HepG2 (cell line): ENCODE data around the gene PPP3CB. TPM values are rescaled to one million over a fixed set of nuclear protein-coding genes. Genes with fewer than 3 reads are reported as not detected.
"Not testable (repeated sequence)": the region's sequence is repeated elsewhere in the genome, so short reads cannot be mapped to it uniquely, and the experiment has no call there.

Experiments
- ATAC-seq: fragments of 200-7000 bp; cut with Tn5 transposase; 3 replicates; pipeline ENCODE4 v1.9.1; 2020; ENCODE audit warnings: mild to moderate bottlenecking, moderate library complexity
- BruUV-seq: library from RNA; stranded (reverse); fragments of 400-500 nt; replicated peaks from 2 replicates; lab custom pipeline; 2021; lab: Mats Ljungman, UMichigan
- CTCF ChIA-PET: fragments of 300-600 bp; formaldehyde crosslinking; extraction: SDS; loops from one replicate; lab custom pipeline; 2021; ENCODE audit warnings: low total read pairs, inconsistent platforms, low intra/inter-chr PET ratio; lab: Yijun Ruan, JAX
- POLR2A ChIA-PET: fragments of 350-600 bp; sonication (Branson Sonifier 250); formaldehyde crosslinking; loops from one replicate; lab custom pipeline; 2020; ENCODE audit warnings: antibody characterized with exemption, inconsistent platforms; lab: Yijun Ruan, JAX
- DNase-seq: peaks from one replicate; pipeline ENCODE4 v3.0.0-alpha.2; 2015; ENCODE audit warnings: low spot score
- FAIRE-seq: peaks from 3 replicates; lab custom pipeline; 2011; peaks lifted over from hg19 to GRCh38; lab: Jason Lieb, UNC
- H2AFZ ChIP-seq: one replicate; pipeline ENCODE4 v1.6.1; 2011; ENCODE audit warnings: low read length, inconsistent platforms
- H3K27ac ChIP-seq: fragments of 300-600 bp; 3 replicates; pipeline ENCODE4 v1.8.0; 2011; ENCODE audit warnings: mixed run types, mild to moderate bottlenecking, mixed read lengths, low read length, inconsistent platforms; ENCODE audit not compliant: insufficient read depth; ENCODE audit errors: extremely low read length
- H3K27me3 ChIP-seq, 2 experiments: fragments of 200-600 bp in 1 of 2; 2 replicates in 1 of 2; 3 replicates in 1 of 2; pipeline versions ENCODE4 v1.6.0 to v1.8.0; 2011; ENCODE audit warnings: low read length in 2 of 2, mild to moderate bottlenecking in 2 of 2, moderate library complexity in 2 of 2, inconsistent platforms in 1 of 2; ENCODE audit not compliant: insufficient read depth in 2 of 2, control insufficient read depth in 1 of 2
- H3K36me3 ChIP-seq, 2 experiments: fragments of 200-600 bp in 1 of 2; replicated peaks in 1 of 2; 2 replicates in 1 of 2; 3 replicates in 1 of 2; pipeline versions ENCODE4 v1.5.1 to v1.8.0; 2011; ENCODE audit warnings: low read length in 2 of 2, inconsistent platforms in 1 of 2; ENCODE audit not compliant: insufficient read depth in 2 of 2, control insufficient read depth in 1 of 2
- H3K4me1 ChIP-seq: 2 replicates; pipeline ENCODE4 v1.5.1; 2012; ENCODE audit warnings: low read length, inconsistent platforms; ENCODE audit not compliant: insufficient read depth
- H3K4me2 ChIP-seq: 2 replicates; pipeline ENCODE4 v1.6.0; 2011; ENCODE audit warnings: low read depth, low read length, inconsistent platforms
- H3K4me3 ChIP-seq, 3 experiments: fragments of 200-600 bp in 1 of 3; sonication (generic), shearing (Covaris generic) in 1 of 3; replicated peaks in 1 of 3; 2 replicates each; pipeline ENCODE4 v1.5.1; 2011 to 2016; ENCODE audit warnings: low read length in 3 of 3, inconsistent platforms in 2 of 3, low read depth in 2 of 3, mild to moderate bottlenecking in 2 of 3, control low read depth in 1 of 3, mixed read lengths in 1 of 3; ENCODE audit not compliant: insufficient read depth in 1 of 3
- H3K79me2 ChIP-seq: one replicate; pipeline ENCODE4 v1.6.1; 2011; ENCODE audit warnings: low read length, inconsistent platforms; ENCODE audit not compliant: insufficient read depth
- H3K9ac ChIP-seq: 2 replicates; pipeline ENCODE4 v1.6.0; 2011; ENCODE audit warnings: mild to moderate bottlenecking, low read depth, low read length, inconsistent platforms; ENCODE audit not compliant: insufficient read depth
- H3K9me3 ChIP-seq: 2 replicates; pipeline ENCODE4 v1.5.1; 2012; ENCODE audit warnings: mild to moderate bottlenecking, low read length
- H4K20me1 ChIP-seq: 2 replicates; pipeline ENCODE4 v1.6.0; 2011; ENCODE audit warnings: inconsistent platforms, mild to moderate bottlenecking, low read length, moderate library complexity; ENCODE audit not compliant: insufficient read depth
- HNRNPK ChIP-seq: fragments of 200-400 bp; formaldehyde crosslinking; IDR thresholded peaks from 2 replicates; pipeline ENCODE4 v1.6.1; 2018; ENCODE audit warnings: low read length, low read depth, moderate library complexity, mild to moderate bottlenecking; ENCODE audit not compliant: poor library complexity, severe bottlenecking
- SIN3A ChIP-seq: IDR thresholded peaks from 2 replicates; pipeline ENCODE4 v1.6.1; 2011; ENCODE audit warnings: low read depth, mild to moderate bottlenecking, control low read depth, low read length, borderline replicate concordance
- SRF ChIP-seq: IDR thresholded peaks from 2 replicates; pipeline ENCODE4 v1.6.1; 2011; ENCODE audit warnings: mild to moderate bottlenecking, low read depth, low read length, moderate library complexity
- ZNF138 ChIP-seq: sonication (generic); formaldehyde crosslinking; IDR thresholded peaks from 2 replicates; pipeline ENCODE4 v1.5.0; 2020; ENCODE audit warnings: mild to moderate bottlenecking, low read depth, missing genetic modification reagents
- ZNF234 ChIP-seq: sonication (generic); formaldehyde crosslinking; conservative IDR thresholded peaks from 2 replicates; pipeline ENCODE4 v1.5.1; 2020; ENCODE audit warnings: mild to moderate bottlenecking, missing genetic modification reagents
- ZNF589 ChIP-seq: sonication (generic); formaldehyde crosslinking; conservative IDR thresholded peaks from 2 replicates; pipeline ENCODE4 v1.8.0; 2022; ENCODE audit warnings: mild to moderate bottlenecking, moderate library complexity, missing genetic modification reagents
- WGBS: methylation state at CpG from one replicate; pipeline ENCODE4 v1.1.6; 2017; ENCODE audit warnings: low lambda C conversion rate; 5-methylcytosine and 5-hydroxymethylcytosine counted together
- in situ Hi-C: cut with HindIII; loops from 2 replicates; pipeline ENCODE4 v1.10.0; 2017; ENCODE audit warnings: low pct_unique_long_range_greater_than_20kb; ENCODE audit not compliant: extremely low pct_ligation_motif_present
- intact Hi-C: fragments of 100-400 bp; cut with micrococcal nuclease; formaldehyde crosslinking; loops from one replicate; pipeline ENCODE4 v1.10.0; 2022; ENCODE audit not compliant: unreplicated experiment
- polyA plus RNA-seq, 8 experiments: library from polyadenylated mRNA; depleted of rRNA in 3 of 8; stranded (reverse) in 7 of 8; unstranded in 1 of 8; fragments of >200 nt; fragmentation: Illumina TruSeq in 4 of 8; extraction: Trizol in 4 of 8; gene quantifications; 2 replicates each; pipeline versions ENCODE4 v1.2.1 to v1.2.3, GENCODE V29; 2011 to 2016; ENCODE audit warnings: low read depth in 4 of 8, missing spikeins in 1 of 8, mixed read lengths in 1 of 8; ENCODE audit not compliant: insufficient read depth in 1 of 8
- total RNA-seq, 5 experiments: library from RNA; depleted of rRNA; stranded (reverse); fragments of >200 nt; fragmentation: Illumina TruSeq; extraction: Trizol; gene quantifications; 2 replicates each; pipeline ENCODE4 v1.2.3, GENCODE V29; 2016; ENCODE audit warnings: low read depth in 1 of 5
- TF ChIP-seq, protein P1 (sequence below): sonication (generic); formaldehyde crosslinking; IDR thresholded peaks from 2 replicates; pipeline ENCODE4 v1.5.1; 2020; ENCODE audit warnings: mild to moderate bottlenecking, missing genetic modification reagents, borderline replicate concordance

The PPP3CB gene
- total and polyA plus RNA-seq, 2 of the 13 experiments (the other 11 are each of a cell fraction or from before 2014, with no cell fraction given), result 8.7 to 11.4 TPM

DNA sequence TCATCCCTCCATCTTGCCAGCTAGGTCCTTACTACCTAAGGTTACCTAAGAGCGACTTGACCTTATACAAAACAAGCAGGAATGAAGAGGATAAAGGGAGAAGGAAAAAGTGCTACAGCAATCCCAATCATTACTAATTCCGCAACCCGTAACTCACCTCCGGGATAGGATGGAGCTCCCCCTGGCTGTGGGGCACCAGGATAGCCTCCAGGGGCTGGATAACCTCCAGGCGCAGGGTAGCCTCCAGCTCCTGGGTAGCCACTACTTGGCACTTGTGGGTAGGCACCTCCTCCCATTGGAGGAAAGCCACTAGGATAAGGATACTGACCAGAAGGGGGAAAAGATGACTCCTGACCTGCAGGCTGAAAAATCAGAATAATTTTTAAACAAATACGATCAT lies 97.8 kb downstream of the PPP3CB start (continued):
- no peak for TF ChIP-seq SIN3A
- no peak for TF ChIP-seq ZNF589 (CRISPR knock-in tag)
- no peak for TF ChIP-seq SRF
- no peak for TF ChIP-seq ZNF234 (CRISPR knock-in tag)
- TF ChIP-seq, protein P1, sequence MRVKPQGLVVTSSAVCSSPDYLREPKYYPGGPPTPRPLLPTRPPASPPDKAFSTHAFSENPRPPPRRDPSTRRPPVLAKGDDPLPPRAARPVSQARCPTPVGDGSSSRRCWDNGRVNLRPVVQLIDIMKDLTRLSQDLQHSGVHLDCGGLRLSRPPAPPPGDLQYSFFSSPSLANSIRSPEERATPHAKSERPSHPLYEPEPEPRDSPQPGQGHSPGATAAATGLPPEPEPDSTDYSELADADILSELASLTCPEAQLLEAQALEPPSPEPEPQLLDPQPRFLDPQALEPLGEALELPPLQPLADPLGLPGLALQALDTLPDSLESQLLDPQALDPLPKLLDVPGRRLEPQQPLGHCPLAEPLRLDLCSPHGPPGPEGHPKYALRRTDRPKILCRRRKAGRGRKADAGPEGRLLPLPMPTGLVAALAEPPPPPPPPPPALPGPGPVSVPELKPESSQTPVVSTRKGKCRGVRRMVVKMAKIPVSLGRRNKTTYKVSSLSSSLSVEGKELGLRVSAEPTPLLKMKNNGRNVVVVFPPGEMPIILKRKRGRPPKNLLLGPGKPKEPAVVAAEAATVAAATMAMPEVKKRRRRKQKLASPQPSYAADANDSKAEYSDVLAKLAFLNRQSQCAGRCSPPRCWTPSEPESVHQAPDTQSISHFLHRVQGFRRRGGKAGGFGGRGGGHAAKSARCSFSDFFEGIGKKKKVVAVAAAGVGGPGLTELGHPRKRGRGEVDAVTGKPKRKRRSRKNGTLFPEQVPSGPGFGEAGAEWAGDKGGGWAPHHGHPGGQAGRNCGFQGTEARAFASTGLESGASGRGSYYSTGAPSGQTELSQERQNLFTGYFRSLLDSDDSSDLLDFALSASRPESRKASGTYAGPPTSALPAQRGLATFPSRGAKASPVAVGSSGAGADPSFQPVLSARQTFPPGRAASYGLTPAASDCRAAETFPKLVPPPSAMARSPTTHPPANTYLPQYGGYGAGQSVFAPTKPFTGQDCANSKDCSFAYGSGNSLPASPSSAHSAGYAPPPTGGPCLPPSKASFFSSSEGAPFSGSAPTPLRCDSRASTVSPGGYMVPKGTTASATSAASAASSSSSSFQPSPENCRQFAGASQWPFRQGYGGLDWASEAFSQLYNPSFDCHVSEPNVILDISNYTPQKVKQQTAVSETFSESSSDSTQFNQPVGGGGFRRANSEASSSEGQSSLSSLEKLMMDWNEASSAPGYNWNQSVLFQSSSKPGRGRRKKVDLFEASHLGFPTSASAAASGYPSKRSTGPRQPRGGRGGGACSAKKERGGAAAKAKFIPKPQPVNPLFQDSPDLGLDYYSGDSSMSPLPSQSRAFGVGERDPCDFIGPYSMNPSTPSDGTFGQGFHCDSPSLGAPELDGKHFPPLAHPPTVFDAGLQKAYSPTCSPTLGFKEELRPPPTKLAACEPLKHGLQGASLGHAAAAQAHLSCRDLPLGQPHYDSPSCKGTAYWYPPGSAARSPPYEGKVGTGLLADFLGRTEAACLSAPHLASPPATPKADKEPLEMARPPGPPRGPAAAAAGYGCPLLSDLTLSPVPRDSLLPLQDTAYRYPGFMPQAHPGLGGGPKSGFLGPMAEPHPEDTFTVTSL (CRISPR knock-in tag), result no peak
- no peak for TF ChIP-seq ZNF138 (CRISPR knock-in tag)
- TF ChIP-seq HNRNPK, result no peak

DNA sequence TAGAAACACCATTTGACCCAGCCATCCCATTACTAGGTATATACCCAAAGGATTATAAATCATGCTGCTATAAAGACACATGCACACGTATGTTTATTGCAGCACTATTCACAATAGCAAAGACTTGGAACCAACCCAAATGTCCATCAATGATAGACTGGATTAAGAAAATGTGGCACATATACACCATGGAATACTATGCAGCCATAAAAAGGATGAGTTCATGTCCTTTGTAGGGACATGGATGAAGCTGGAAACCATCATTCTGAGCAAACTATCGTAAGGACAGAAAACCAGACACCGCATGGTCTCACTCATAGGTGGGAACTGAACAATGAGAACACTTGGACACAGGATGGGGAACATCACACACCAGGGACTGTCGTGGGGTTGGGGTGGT lies 101.5 kb downstream of the PPP3CB start:
- peaks cover 10 to 48% of the 10 kb centered on the region in 2 experiments; a peak in 4 of 5 replicates for H3K36me3 ChIP-seq
- CTCF ChIA-PET, result not testable (repeated sequence)

More for the DNA sequence above, 101.5 kb downstream of the PPP3CB start:
- H3K79me2 ChIP-seq, H3K27ac ChIP-seq, DNase-seq, H3K9ac ChIP-seq, H3K4me1 ChIP-seq, in situ Hi-C loops, H3K9me3 ChIP-seq, H3K27me3 ChIP-seq, H2AFZ ChIP-seq, BruUV-seq, H3K4me3 ChIP-seq, H3K4me2 ChIP-seq, POLR2A ChIA-PET, H4K20me1 ChIP-seq, FAIRE-seq, ATAC-seq, intact Hi-C loops: not testable (repeated sequence)
- 100% methylated on average over 3 of the region's 4 CpGs for WGBS
